T-helper 1 cell treated with Interleukin-12 subunit alpha and Interleukin-12 subunit beta and Interleukin-4 antibody, amounts not matched to agents 30 μg/mL and 1 μg/mL, for 36 hours (primary cell): ENCODE results near the gene OCIAD2.
"Not testable (repeated sequence)": the region's sequence is repeated elsewhere in the genome, so short reads cannot be mapped to it uniquely, and the experiment has no call there.

Source experiments
- H3K27ac Mint-ChIP-seq: one replicate; pipeline ENCODE4 v1.8.0; 2021; ENCODE audit warnings: mild to moderate bottlenecking, mixed read lengths
- H3K27me3 Mint-ChIP-seq: one replicate; pipeline ENCODE4 v1.8.0; 2021; ENCODE audit warnings: low read depth, mixed read lengths
- H3K36me3 Mint-ChIP-seq: one replicate; pipeline ENCODE4 v1.8.0; 2021; ENCODE audit warnings: low read depth, mixed read lengths
- H3K4me1 Mint-ChIP-seq: one replicate; pipeline ENCODE4 v1.8.0; 2021; ENCODE audit warnings: low read depth, mixed read lengths
- H3K4me3 Mint-ChIP-seq: one replicate; pipeline ENCODE4 v1.8.0; 2021; ENCODE audit warnings: mild to moderate bottlenecking, moderate library complexity, mixed read lengths
- H3K9me3 Mint-ChIP-seq: one replicate; pipeline ENCODE4 v1.8.0; 2021; ENCODE audit warnings: mixed read lengths

The OCIAD2 gene

DNA sequence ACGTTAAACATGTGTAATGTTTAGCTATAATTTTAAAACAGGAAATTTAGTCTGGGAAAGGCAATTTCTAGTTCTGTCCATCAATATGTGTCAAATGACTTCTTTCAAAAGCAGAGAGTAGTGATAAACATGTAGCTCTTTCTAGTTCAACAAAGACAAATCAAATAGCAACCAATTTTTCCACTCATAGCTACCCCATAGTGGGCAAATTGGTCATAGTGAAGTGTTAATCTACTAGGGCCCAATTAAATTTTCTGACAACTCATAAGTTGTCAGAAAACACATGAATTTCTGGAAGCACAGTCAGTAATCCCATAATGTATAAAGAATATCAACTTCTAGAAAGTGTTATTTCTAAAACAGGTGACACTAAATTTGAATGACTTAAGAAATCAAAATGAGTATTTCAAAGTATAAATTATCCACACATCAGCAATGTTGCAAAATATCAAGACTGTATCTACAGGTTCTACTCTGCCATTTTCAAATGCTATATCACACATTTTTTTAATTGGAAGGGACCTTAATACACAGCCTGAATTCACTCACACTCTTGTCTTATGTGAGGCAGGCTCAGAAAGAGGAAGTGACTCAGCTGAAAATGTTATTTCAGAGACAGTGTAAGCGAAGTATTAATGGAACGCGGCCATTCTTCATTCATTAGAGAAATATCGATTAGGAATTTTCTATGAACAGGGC lies 7.7 kb downstream of the OCIAD2 start:
- H3K4me3 Mint-ChIP-seq: peak overlapping the region; percentile 56
- peak overlapping the region; percentile 70 for H3K27ac Mint-ChIP-seq
- peaks cover 41% of the 10 kb centered on the region for H3K4me1 Mint-ChIP-seq
- no peaks in the 10 kb centered on the region for H3K9me3 Mint-ChIP-seq
- no peaks in the 10 kb centered on the region for H3K27me3 Mint-ChIP-seq
- H3K36me3 Mint-ChIP-seq: peaks cover 71% of the 10 kb centered on the region

DNA sequence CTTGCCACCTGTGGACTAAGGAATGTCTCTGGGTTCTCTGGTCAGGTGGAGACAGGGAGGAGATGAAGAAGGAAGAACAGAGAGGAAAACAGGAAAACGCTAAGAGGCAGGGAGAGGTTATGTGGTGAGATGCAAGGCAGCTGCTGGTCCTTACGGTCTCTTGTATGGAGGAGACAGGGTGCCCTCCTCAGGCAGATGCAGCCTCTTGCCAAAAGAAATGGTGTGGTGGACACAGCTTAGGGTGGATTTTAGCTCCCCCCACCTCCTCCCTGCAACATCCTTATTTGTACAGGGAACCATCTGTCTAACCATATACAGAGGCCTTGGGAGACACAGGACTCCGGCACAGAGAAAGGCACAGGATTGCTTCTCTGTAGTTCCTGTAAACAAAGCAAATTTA lies 9.7 kb downstream of the OCIAD2 start:
- Mint-ChIP-seq H3K36me3 (peaks cover 71% of the 10 kb centered on the region), H3K4me3 (no peak overlapping the region), H3K27ac (no peak overlapping the region), H3K9me3 (no peaks in the 10 kb centered on the region), H3K27me3 (no peaks in the 10 kb centered on the region), H3K4me1 (peaks cover 34% of the 10 kb centered on the region)

DNA sequence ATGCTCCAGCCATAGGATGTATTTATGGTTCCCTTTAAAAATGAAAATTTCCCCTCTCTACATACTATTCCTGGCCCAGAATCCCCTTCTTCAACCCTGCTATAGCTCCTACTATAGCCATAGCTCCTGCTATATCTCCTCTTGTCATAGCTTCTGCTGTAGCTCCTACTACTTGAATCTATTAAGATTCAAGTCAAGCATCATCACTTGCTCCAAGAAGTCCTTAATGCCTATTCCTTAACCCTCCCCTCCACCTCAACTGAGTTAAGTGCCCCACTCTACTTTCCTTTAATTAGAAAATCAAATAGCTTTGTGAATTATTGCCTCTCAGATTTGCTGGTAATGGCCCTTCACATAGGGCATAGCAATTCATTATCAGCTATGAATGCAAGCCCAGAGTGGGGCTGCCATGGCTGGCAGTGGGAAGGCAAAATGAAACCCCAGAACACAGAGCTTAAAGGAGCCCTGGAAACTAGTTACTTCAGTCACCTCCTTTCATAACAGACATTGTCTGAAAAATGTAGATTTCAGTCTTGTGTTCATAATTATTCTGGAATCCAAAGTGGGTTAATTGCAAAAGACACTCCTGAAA lies 15.4 kb downstream of the OCIAD2 start:
- H3K27ac Mint-ChIP-seq: no peak overlapping the region
- peaks cover 68% of the 10 kb centered on the region for H3K36me3 Mint-ChIP-seq
- H3K9me3 Mint-ChIP-seq: peaks cover 13% of the 10 kb centered on the region
- no peak overlapping the region for H3K4me3 Mint-ChIP-seq
- H3K4me1 Mint-ChIP-seq: peaks cover 5% of the 10 kb centered on the region
- no peaks in the 10 kb centered on the region for H3K27me3 Mint-ChIP-seq

DNA sequence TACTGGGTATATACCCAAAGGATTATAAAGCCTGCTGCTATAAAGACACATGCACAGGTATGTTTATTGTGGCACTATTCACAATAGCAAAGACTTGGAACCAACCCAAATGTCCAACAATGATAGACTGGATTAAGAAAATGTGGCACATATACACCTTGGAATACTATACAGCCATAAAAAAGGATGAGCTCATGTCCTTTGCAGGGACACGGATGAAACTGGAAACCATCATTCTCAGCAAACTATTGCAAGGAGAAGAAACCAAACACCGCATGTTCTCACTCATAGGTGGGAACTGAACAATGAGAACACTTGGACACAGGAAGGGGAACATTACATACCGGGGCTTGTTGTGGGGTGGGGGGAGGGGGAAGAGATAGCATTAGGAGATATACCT lies 16.8 kb downstream of the OCIAD2 start:
- not testable (repeated sequence) for H3K27me3 Mint-ChIP-seq, H3K4me3 Mint-ChIP-seq
- H3K36me3 Mint-ChIP-seq: peaks cover 56% of the 10 kb centered on the region

DNA sequence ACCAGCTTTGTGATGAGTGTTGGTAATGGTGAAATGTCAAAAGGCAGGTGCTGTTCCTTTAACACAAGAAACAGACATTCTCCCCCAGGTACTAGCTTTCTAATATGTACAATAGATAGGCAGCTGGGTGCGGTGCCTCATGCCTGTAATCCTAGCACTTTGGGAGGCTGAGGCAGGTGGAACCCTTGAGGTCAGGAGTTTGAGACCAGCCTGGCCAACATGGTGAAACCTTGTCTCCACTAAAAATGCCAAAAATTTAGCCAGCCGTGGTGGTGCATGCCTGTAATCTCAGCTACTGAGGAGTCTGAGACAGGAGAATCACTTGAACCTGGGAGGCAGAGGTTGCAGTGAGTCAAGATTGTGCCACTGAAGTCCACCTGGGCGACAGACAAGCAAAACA lies 24.9 kb downstream of the OCIAD2 start:
- not testable (repeated sequence) for H3K27me3 Mint-ChIP-seq, H3K4me3 Mint-ChIP-seq

More for the DNA sequence above, 16.8 kb downstream of the OCIAD2 start:
- H3K4me1 Mint-ChIP-seq, H3K27ac Mint-ChIP-seq: not testable (repeated sequence)
- H3K9me3 Mint-ChIP-seq: peaks cover 13% of the 10 kb centered on the region

DNA sequence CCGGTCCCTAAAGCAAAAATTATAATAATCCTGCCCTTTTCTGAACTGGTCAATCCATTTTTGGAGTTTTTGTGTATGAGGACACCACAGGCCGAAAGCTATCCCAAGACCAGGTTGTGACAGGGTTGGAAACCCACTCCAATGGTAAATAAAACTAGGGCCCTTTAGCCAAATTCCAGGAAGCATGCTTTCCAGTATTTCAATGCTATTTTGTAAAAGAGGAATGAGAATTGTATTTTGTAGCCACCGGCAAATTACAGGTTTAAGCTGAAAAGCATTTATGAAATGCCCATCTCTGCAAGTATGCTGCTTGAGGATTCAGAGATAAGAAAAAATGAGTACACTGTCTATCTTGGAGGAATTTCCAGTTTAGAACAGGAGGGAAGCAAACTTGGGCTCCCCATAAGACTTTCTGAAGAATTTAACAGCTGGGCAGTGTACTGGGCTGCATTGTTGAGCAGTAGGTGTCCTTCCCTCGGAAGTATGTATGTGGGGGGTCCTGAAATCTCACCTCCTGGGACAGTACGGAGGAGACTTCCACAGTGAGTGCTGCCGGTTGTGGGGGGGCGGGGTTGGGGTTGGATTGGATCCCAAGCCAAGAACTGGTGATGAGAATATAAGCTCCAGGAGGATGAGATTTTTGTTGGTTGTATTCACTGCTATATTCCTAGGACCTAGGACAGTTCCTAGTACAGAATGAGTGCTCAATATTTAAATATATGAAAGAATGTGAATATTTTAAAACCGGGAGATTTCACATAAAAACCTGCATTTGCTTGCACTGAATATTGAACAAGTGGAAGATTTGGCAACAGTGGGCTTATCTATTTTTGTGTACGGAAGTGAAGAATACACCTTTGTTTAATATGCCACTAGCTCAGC lies 26.8 kb downstream of the OCIAD2 start:
- Mint-ChIP-seq H3K27me3 (peaks cover 3% of the 10 kb centered on the region), H3K4me3 (no peak overlapping the region), H3K4me1 (peaks cover 1% of the 10 kb centered on the region), H3K36me3 (peaks cover 2% of the 10 kb centered on the region), H3K27ac (no peak overlapping the region), H3K9me3 (peaks cover 4% of the 10 kb centered on the region)

More for the DNA sequence above, 24.9 kb downstream of the OCIAD2 start:
- not testable (repeated sequence) for H3K4me1 Mint-ChIP-seq, H3K9me3 Mint-ChIP-seq, H3K36me3 Mint-ChIP-seq, H3K27ac Mint-ChIP-seq

DNA sequence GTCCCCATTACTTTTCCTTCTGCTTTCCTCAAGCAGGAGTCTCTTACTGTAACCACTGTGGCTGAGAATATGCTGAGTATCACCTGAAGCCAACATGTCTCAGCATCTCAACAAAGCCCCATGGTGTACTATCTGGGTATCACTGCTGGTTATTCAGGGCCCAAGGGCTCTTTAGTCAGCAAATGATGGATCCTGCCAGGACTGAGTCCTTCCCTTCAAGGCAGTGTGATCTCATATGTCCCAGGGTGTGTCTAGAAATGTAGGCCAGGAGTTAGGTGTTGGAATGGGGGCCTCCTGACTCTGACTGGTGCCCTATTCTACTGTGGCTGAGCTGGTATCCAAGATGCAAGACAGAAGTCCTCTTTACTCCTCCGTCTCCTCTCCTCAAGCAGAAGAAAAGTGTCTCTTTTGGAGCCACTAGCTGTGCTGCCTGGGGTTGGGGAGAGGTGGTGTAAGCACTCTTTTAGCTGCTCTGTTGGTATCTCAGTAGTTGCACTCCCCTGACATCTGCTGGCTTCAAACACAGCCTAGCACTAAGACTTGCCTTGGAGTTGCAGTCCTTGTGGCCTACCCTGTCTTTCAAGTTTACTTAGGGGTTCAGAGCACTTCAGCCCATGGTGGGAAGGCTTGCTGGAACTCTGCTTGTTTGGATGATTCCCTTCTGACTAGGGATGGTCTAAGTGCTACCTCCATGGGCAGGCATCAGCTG lies 28.6 kb downstream of the OCIAD2 start:
- H3K9me3 Mint-ChIP-seq: peaks cover 6% of the 10 kb centered on the region
- no peaks in the 10 kb centered on the region for H3K4me1 Mint-ChIP-seq

DNA sequence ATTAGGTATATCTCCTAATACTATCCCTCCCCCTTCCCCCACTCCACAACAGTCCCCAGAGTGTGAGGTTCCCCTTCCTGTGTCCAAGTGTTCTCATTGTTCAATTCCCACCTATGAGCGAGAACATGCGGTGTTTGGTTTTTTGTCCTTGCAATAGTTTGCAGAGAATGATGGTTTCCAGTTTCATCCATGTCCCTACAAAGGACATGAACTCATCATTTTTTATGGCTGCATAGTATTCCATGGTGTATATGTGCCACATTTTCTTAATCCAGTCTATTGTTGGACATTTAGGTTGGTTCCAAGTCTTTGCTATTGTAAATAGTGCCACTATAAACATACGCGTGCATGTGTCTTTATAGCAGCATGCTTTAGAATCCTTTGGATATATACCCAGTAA lies 41.9 kb downstream of the OCIAD2 start:
- not testable (repeated sequence) for H3K4me1 Mint-ChIP-seq, H3K4me3 Mint-ChIP-seq, H3K27ac Mint-ChIP-seq, H3K9me3 Mint-ChIP-seq, H3K27me3 Mint-ChIP-seq, H3K36me3 Mint-ChIP-seq

More for the DNA sequence above, 28.6 kb downstream of the OCIAD2 start:
- Mint-ChIP-seq H3K36me3 (no peaks in the 10 kb centered on the region), H3K4me3 (no peak overlapping the region), H3K27ac (no peak overlapping the region), H3K27me3 (peaks cover 6% of the 10 kb centered on the region)

DNA sequence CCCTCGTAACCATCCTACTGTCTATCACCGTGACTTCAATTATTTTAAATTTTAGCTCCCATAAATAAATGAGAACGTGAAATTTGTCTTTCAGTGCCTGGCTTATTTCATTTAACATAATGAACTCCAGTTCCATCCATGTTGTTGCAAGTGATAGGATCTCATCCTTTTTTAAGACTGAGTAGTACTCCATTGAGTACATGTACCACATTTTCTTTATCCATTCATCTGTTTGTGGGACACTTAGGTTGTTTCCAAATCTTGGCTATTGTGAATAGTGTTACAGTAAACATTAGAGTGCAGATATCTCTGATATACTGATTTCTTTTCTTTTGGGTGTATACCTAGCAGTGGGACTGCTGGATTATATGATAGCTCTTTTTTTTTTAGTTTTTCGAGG lies 42.8 kb downstream of the OCIAD2 start:
- Mint-ChIP-seq H3K36me3 (peaks cover 13% of the 10 kb centered on the region), H3K4me3 (no peak overlapping the region), H3K27me3 (peaks cover 3% of the 10 kb centered on the region), H3K4me1 (no peaks in the 10 kb centered on the region), H3K9me3 (peaks cover 7% of the 10 kb centered on the region), H3K27ac (no peak overlapping the region)

DNA sequence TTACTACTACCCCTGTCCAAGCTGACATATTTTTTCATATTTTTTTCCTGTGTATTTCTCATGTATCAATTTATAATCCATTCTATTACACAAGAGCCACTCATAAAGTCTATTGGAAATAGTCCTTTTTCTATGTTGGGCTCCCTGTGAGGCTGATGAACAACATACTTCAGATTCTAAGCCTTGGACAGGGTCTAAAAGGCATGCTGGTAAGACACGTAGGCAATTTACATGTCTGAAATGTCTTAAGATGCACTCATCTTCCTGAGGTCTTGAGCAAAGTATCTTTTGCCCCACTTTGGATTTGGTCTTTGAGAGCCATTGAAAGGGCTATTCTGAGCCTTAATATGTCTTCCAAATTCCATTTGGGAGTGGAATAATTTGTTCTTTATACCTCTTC lies 43.9 kb downstream of the OCIAD2 start:
- Mint-ChIP-seq H3K4me3 (no peak overlapping the region), H3K27me3 (peaks cover 3% of the 10 kb centered on the region), H3K4me1 (no peaks in the 10 kb centered on the region), H3K27ac (no peak overlapping the region), H3K9me3 (peaks cover 7% of the 10 kb centered on the region), H3K36me3 (peaks cover 18% of the 10 kb centered on the region)

DNA sequence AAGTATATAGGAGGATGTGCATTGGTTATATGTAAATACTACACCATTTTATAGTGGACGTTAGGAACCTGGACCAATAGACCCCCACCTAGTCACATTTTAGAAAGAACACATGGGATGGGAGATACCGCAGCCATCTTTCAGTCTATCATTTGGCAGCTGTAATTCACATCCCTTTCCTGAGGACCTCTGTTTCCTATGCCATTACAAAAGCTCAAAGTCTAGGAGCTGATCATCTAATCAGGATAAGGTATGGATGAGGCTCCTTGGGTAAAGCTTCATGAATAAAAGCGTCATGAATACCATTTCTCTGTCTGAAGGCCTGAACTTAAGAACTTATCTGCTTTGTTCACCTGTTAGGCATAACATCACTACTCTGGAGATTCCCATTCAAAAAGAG lies 44.5 kb downstream of the OCIAD2 start:
- no peak overlapping the region for H3K27ac Mint-ChIP-seq
- H3K9me3 Mint-ChIP-seq: peaks cover 7% of the 10 kb centered on the region
- peaks cover 20% of the 10 kb centered on the region for H3K36me3 Mint-ChIP-seq
- H3K4me3 Mint-ChIP-seq: no peak overlapping the region
- H3K4me1 Mint-ChIP-seq: no peaks in the 10 kb centered on the region
- H3K27me3 Mint-ChIP-seq: no peaks in the 10 kb centered on the region

DNA sequence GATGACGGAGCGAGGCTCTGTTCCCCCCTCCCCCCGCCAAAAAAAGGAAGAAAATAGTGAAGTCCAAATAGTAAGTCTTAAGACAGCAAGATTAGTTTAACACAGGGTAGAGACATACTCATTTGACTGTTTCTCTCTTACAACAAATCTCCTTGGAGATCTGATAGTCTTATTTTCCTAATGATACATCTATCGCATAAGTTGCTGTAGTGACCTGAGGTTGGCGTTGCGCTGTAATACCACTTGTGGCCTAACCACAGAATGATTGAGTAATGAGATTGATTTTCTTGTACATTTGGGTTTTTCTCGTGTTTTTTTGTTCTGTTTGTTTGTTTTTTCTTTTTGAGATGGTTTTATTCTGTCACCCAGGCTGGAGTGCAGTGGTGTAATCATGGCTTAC lies 48.4 kb downstream of the OCIAD2 start:
- Mint-ChIP-seq H3K4me1 (peaks cover 2% of the 10 kb centered on the region), H3K4me3 (no peak overlapping the region), H3K36me3 (peaks cover 31% of the 10 kb centered on the region), H3K27ac (no peak overlapping the region), H3K9me3 (no peaks in the 10 kb centered on the region), H3K27me3 (no peaks in the 10 kb centered on the region)

DNA sequence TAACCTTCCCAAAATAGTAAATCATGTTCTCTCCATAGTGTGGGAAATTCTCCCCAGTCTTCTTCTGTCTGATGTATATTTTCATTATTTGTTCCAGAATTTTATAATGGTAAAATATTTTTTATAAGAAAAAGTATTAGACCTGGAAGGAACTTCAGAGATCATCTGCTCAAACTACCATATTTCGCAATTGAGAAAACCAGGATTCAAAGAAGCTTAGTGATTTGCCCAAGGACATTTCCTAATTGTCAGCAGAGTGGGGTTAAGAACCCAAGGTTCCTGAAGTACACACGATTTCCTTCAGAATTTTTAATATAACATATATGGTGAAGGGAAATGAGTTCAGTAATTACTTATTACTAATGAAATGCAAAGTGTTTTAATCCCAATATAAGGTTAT lies 51.6 kb downstream of the OCIAD2 start:
- H3K4me1 Mint-ChIP-seq: peaks cover 2% of the 10 kb centered on the region
- no peaks in the 10 kb centered on the region for H3K27me3 Mint-ChIP-seq
- H3K36me3 Mint-ChIP-seq: peaks cover 42% of the 10 kb centered on the region
- no peak overlapping the region for H3K27ac Mint-ChIP-seq
- no peak overlapping the region for H3K4me3 Mint-ChIP-seq
- H3K9me3 Mint-ChIP-seq: no peaks in the 10 kb centered on the region

DNA sequence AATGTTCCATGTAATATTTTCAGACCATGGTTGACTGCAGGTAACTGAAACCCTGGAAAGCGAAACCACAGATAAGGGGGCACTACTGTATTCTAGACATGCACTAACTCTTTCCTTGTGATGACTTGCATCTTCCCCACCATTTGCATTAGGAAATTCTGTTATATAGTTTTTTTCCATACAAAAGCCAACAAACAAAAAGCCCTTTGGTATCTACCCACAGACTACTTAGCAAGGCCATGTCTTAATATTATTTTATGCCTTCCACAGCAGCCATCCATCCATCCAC lies 52.2 kb downstream of the OCIAD2 start:
- Mint-ChIP-seq H3K27ac (no peak overlapping the region), H3K27me3 (no peaks in the 10 kb centered on the region), H3K9me3 (no peaks in the 10 kb centered on the region), H3K4me3 (no peak overlapping the region), H3K36me3 (peaks cover 40% of the 10 kb centered on the region), H3K4me1 (peaks cover 2% of the 10 kb centered on the region)
